WI38 (cell line): ENCODE data around the gene ACTG1.

Experiments
- H3K4me3 ChIP-seq: 2 replicates; pipeline ENCODE4 v1.5.1; 2011; ENCODE audit warnings: low read depth, mild to moderate bottlenecking, control low read depth, low read length
- TF ChIP-seq, protein P1 (sequence below): IDR thresholded peaks from 2 replicates; pipeline ENCODE4 v1.5.1; 2012; ENCODE audit warnings: low read depth, mild to moderate bottlenecking, control low read depth, low read length

The ACTG1 gene

DNA sequence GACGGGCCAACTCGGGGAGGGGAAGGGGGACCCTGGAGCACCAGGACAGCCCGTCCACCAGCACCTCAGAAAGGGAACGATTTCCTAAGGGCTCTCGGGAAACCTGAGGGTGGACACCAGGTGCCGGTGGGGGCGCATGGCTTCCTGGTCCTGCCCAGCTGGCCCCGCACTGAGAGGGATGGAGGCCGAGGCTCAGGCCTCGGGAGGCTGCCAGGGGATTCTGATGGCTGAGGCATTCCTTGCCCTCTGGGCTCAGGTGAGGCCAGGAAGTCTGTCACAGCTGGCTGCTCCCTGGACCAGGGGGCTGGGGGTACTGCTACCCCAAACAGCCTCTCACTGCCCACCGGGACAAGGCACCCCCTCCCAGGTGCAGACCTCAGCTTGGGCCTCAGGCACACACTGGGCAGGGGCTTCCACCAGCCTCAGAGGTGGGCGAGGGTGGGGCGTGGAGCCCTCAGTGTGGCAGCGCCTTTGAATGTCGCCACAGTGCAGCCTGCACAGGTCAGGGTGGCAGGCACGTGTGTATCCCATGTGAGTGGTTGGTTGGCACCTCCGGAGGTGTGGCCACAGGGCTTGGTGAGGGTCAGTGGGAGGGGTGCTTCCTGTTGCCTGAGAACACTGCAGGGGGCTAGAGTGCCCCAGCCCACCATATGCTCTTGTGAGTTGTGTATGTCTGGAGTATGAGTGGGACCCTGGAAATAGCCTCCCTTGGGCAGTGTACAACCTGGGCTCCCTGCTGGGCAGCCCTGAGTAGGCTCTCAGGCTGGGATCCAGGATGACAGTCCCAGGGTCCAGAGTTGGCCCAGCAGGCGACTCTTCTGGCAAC, 11.7 kb upstream of the ACTG1 start:
- TF ChIP-seq, protein P1, sequence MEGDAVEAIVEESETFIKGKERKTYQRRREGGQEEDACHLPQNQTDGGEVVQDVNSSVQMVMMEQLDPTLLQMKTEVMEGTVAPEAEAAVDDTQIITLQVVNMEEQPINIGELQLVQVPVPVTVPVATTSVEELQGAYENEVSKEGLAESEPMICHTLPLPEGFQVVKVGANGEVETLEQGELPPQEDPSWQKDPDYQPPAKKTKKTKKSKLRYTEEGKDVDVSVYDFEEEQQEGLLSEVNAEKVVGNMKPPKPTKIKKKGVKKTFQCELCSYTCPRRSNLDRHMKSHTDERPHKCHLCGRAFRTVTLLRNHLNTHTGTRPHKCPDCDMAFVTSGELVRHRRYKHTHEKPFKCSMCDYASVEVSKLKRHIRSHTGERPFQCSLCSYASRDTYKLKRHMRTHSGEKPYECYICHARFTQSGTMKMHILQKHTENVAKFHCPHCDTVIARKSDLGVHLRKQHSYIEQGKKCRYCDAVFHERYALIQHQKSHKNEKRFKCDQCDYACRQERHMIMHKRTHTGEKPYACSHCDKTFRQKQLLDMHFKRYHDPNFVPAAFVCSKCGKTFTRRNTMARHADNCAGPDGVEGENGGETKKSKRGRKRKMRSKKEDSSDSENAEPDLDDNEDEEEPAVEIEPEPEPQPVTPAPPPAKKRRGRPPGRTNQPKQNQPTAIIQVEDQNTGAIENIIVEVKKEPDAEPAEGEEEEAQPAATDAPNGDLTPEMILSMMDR: no peak
- no peak overlapping the region for H3K4me3 ChIP-seq

DNA sequence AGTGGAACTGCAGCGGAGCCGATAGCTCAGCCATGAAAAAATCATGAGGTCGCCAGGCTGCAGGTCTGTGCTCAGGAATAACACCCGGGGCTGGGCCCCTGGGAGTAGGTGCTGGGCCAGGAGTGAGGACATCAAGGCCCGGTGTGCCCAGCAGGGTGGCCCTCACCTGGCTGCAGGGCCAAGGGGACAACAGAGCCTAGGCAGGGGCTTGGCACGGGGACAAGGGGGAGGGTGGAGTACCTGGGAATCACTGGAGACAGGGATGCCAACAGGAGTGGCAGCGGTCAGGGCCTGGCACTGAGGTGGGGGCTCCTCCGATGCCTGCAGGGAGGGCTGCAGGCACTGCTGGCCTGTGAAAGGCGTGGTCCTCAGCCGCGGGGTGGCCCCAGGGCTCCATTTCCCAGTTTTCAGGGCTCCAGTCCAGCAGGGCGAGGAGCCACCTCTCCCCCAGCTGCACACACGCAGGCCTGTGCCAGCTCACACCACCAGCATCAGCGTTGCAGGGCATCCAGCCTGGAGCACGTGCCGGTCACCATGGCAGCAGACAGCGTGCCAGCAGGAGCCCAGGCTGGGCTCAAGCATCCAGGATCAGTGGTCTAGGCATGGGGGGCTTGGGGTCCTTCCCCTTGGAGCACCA, 10.9 kb upstream of the ACTG1 start:
- no peak overlapping the region for H3K4me3 ChIP-seq
- TF ChIP-seq, protein P1: no peak

DNA sequence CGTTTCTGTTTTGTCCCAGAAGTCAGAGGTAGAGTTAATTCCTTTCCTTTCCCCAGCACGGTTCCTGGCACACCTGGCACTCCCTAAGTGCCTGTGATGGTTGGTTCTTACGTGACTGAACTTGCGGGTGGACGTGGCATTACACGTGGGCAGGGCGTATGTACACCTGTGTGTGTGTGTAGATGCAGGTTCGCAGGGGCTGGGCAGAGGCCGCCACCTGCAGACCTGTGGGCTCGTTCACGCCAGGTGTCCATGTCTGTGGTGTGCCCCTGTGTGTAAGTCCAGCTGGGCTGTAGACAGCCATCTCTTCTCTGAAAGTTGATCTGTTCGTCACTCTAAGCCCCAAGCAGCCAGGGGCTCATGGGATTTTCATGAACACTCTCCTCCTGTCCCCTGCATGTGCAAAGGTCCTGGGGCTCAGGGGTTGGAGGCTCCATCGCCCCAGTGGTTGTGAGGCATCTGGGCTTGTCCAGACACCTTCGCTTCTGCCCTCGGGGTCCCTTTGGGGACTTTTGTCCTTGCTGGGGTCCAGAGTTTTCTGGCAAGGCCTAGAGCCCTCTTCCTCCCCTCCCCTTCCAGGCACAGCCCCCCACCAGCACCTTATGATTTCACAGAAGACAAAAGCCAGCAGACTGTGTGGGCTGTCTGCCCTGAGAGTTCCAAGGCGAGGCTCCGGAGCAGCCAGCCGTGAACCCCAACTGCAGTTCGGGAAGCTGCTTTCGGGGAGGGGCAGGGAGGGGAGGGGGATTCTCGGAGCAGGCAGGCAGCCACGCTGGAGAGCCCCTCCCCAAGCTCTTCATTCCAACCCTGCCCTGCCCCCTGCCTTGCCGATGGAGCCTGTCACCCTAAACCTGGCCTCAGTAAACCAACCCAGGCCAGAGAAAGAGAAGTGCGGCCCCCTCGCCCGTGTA, 10.1 kb upstream of the ACTG1 start:
- no peak overlapping the region for H3K4me3 ChIP-seq
- TF ChIP-seq, protein P1: no peak

DNA sequence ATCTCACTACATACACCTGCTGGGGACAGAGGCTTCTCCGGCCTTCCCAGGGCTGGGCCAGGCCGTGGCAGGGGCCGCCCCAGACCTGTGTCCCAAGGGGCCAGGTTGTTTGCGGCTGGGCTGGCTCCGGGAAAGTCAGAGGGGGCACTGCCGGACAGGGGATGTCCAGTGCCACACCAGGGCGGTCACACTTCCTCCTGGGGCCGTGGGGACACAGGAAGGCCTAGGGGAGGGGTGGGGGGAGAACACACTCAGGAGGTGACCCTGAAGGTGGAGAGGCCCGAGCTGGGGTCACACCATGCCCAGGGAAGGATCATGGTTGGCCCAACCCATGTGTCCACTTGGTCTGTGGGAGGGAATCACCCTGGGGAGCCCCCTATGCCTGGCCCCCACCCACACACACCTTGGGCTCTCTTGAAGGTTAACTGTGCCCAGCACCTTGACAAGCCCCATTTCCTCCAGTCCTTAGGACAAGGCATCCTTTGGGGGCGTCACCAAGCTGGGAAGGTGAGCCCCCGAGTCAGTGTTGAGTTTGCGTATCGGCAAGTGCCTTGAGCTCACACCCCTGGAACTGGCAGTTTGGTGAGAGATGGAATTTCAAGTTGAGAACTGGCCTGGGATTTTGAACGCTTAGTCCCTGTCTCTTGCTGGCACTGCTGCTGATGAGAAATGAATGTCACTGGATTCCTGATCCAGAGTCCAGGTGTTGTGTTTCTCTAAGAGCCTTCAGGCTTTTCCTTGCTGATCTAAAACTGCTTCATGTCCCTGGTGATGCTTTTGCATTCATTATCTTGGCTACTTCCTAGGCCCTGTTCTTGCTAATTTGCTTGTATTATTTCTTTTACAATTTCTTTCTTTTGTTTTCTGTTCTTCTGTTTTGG, 7.7 kb upstream of the ACTG1 start:
- no peak overlapping the region for H3K4me3 ChIP-seq
- TF ChIP-seq, protein P1: no peak

DNA sequence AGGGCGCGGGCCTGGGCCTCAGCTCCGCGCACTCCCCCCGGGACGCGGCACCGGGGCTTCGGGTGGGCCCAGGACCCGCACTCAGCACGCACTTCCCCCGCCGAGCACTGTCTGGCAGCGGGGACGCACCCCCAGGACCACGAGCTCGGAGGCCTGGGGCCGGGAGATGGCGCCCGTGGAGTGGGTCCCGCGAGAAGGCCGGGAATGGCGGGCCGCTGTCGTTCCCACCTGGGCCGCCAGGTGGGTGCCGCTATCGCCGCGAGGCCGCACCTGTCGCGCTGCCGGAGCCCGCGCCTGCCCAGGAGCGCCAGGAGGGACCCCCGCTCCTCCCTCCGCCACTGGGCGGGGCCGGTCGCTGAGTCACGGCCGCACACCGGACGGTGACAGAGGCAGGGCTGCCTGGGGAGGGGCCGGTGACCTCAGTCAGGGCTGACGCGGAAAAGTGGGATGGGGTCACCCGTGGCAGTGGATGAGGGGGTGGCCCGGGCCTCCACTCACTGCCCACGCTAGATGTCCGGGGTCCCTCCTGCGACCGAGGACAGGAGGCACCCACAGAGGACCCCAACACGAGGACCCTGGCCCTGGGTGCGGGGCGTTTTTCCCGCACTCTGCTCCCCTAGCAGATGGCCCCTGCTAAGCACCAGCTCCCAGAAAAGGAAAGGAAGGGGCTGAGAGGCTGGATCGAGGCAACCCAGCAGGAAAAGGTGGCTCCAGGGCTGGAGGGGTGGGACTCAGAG, 6.9 kb upstream of the ACTG1 start:
- peak overlapping the region; percentile 47 for H3K4me3 ChIP-seq
- TF ChIP-seq, protein P1: peak; percentile 23; the same call in 1 of the 2 replicates

DNA sequence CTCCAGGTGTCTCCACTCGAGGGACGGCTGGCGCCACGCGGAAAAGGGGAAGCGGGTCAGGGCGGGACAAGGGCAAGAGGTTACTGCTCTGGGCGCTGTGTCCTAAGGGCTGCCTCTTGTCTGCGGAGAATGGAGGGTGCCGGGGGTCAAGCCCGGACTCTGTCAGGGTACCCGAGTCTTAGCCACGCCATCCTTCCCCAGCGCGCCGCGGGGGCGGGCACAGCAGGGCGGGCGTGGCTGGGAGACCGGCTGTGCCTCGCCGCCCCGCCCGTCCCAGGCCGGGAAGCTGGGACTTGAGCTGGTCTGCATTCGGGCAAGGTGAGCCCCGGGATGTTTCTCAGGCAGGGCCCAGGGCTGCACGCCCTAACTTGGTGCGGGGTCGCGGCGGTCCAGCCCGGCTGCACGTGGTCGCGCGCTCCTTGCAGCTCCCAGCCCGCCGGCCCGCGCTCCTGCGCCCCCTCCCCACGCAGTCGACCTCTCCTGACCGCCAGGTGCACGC, 6.2 kb upstream of the ACTG1 start:
- H3K4me3 ChIP-seq: peak overlapping the region; percentile 47
- TF ChIP-seq, protein P1: no peak
